ENCODE measurements around the gene VPS26C.

VPS26C gene

DNA sequence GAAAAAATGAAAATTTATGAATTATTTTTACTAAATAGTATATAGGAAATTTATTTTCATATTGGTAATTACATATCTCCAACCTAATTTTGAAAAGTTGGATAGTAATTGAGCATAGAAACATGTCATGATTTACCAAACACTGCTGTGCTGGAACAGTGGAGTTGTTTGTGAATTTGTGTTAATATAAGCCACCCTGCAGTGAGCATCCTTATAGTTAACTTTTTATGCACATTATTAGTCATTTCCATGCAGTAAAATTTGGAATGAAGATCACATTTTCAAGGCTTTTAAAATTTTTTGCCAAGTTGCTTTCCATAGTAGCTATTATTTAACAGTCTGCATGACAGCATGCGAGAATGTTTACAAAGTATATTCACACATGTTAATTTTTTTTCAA lies 78.3 kb downstream of the VPS26C start:
- DNase-seq (ENCODE audit: low read depth, low spot score): no peak
- H3K9me3 ChIP-seq (ENCODE audit: insufficient read depth, low read length): no peaks in the 10 kb centered on the region
- TF ChIP-seq YY1 (IDR thresholded peaks at IDR 0.05; ENCODE audit: insufficient read depth, insufficient read length) (no peak), SUZ12 (IDR thresholded peaks at IDR 0.05; ENCODE audit: extremely low read depth, insufficient read depth, insufficient read length) (no peak), ZNF274 (IDR thresholded peaks at IDR 0.05; ENCODE audit: low read depth, low read length) (no peak)
- no peak overlapping the region for H3K4me3 ChIP-seq (ENCODE audit: insufficient read length, low read depth)
- H3K36me3 ChIP-seq (ENCODE audit: insufficient read depth, insufficient read length, low read length): peaks cover 75% of the 10 kb centered on the region
- no peaks in the 10 kb centered on the region for H3K27me3 ChIP-seq (ENCODE audit: insufficient read depth, insufficient read length)
- peaks cover 3% of the 10 kb centered on the region for H3K4me1 ChIP-seq (ENCODE audit: insufficient read depth, insufficient read length)
- H3K9ac ChIP-seq (ENCODE audit: insufficient read length, low read depth): no peak overlapping the region

DNA sequence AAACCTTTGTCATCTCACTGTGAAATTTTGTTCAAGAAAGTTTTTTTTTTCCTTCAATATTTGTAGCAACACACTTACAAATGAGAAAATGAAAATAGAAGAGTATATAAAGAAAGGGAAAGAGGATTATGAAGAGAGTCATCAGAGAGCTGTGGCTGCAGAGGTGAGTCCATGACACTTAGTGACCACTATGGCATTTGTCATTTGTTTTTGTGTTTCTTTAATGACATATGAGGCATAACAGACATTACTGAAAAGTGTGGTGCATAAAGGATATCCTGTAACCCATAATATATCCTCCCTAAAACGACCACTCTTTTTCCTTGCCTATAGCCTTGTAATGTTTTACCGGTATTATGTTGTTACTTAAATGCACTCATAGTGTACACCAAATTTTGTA lies 80.2 kb downstream of the VPS26C start:
- Histone ChIP-seq H3K9me3 (ENCODE audit: insufficient read depth, low read length) (no peaks in the 10 kb centered on the region), H3K9ac (ENCODE audit: insufficient read length, low read depth) (no peak overlapping the region), H3K36me3 (ENCODE audit: insufficient read depth, insufficient read length, low read length) (peaks cover 82% of the 10 kb centered on the region), H3K27me3 (ENCODE audit: insufficient read depth, insufficient read length) (no peaks in the 10 kb centered on the region), H3K4me3 (ENCODE audit: insufficient read length, low read depth) (no peak overlapping the region), H3K4me1 (ENCODE audit: insufficient read depth, insufficient read length) (no peaks in the 10 kb centered on the region)
- TF ChIP-seq YY1 (IDR thresholded peaks at IDR 0.05; ENCODE audit: insufficient read depth, insufficient read length) (no peak), SUZ12 (IDR thresholded peaks at IDR 0.05; ENCODE audit: extremely low read depth, insufficient read depth, insufficient read length) (no peak), ZNF274 (IDR thresholded peaks at IDR 0.05; ENCODE audit: low read depth, low read length) (no peak)
- no peak for DNase-seq (ENCODE audit: low read depth, low spot score)

DNA sequence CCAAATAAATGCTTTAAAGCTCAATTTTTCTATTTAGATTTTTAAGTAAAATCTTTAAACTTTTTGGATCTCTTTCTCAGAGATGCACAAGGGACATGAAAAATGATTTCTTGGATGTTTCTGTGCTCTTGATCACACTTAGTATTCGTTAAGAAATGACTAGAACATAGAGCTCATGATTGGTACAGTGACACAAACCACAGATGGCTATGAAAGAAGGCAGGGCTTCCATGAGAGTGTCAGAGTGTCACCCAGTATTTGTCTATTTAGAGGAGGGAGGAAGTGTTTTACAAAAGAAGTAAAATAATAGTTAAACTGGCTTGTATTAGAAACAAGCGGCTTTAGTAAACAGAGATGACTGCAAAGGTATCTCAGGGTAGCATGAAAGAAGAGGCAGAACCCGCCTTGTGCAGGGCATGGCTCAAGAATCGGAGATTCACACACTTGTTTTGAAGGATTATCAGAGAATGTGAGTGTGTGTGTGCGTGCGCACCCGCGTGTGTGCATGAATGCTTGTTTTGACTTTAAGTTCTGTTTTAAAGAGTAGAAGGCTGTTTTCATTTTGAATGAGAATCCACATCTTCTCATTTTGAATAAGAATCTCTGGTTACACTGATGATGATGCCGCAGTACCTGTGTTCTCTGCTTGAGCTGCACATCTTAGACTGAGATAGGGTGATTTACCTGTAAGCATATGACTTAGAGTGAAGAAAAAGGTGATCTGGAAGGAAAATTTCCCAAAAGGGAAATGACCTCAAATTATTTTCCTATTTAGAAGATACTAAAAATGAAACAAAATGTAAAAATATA lies 82.1 kb downstream of the VPS26C start:
- Histone ChIP-seq H3K4me1 (ENCODE audit: insufficient read depth, insufficient read length) (no peaks in the 10 kb centered on the region), H3K9ac (ENCODE audit: insufficient read length, low read depth) (no peak overlapping the region), H3K4me3 (ENCODE audit: insufficient read length, low read depth) (no peak overlapping the region), H3K9me3 (ENCODE audit: insufficient read depth, low read length) (no peaks in the 10 kb centered on the region), H3K27me3 (ENCODE audit: insufficient read depth, insufficient read length) (no peaks in the 10 kb centered on the region), H3K36me3 (ENCODE audit: insufficient read depth, insufficient read length, low read length) (peaks cover 76% of the 10 kb centered on the region)
- DNase-seq (ENCODE audit: low read depth, low spot score): no peak
- TF ChIP-seq ZNF274 (IDR thresholded peaks at IDR 0.05; ENCODE audit: low read depth, low read length) (no peak), YY1 (IDR thresholded peaks at IDR 0.05; ENCODE audit: insufficient read depth, insufficient read length) (no peak), SUZ12 (IDR thresholded peaks at IDR 0.05; ENCODE audit: extremely low read depth, insufficient read depth, insufficient read length) (no peak)

DNA sequence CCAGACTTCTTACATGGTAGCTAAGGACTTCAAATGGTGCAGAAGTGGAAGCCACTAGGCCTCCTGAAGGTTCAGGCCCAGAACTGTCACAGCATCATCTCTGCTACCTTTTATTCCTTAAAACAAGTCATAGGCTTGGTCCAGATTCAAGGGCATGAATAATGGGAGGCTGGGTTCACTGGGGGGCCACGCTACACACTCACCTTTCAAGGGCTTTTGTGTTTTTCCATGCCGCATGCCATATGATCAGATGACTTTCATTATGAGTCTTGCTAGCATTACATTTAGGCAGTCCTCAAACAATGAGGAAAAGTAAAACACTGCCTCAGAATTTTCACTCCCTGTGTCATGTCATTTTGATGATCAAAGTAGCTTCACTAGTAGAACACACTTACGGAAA lies 83.4 kb downstream of the VPS26C start:
- no peak for DNase-seq (ENCODE audit: low read depth, low spot score)
- no peaks in the 10 kb centered on the region for H3K27me3 ChIP-seq (ENCODE audit: insufficient read depth, insufficient read length)
- H3K4me3 ChIP-seq (ENCODE audit: insufficient read length, low read depth): no peak overlapping the region
- peaks cover 80% of the 10 kb centered on the region for H3K36me3 ChIP-seq (ENCODE audit: insufficient read depth, insufficient read length, low read length)
- no peaks in the 10 kb centered on the region for H3K4me1 ChIP-seq (ENCODE audit: insufficient read depth, insufficient read length)
- H3K9ac ChIP-seq (ENCODE audit: insufficient read length, low read depth): no peak overlapping the region
- TF ChIP-seq YY1 (IDR thresholded peaks at IDR 0.05; ENCODE audit: insufficient read depth, insufficient read length) (no peak), ZNF274 (IDR thresholded peaks at IDR 0.05; ENCODE audit: low read depth, low read length) (no peak), SUZ12 (IDR thresholded peaks at IDR 0.05; ENCODE audit: extremely low read depth, insufficient read depth, insufficient read length) (no peak)
- no peaks in the 10 kb centered on the region for H3K9me3 ChIP-seq (ENCODE audit: insufficient read depth, low read length)

DNA sequence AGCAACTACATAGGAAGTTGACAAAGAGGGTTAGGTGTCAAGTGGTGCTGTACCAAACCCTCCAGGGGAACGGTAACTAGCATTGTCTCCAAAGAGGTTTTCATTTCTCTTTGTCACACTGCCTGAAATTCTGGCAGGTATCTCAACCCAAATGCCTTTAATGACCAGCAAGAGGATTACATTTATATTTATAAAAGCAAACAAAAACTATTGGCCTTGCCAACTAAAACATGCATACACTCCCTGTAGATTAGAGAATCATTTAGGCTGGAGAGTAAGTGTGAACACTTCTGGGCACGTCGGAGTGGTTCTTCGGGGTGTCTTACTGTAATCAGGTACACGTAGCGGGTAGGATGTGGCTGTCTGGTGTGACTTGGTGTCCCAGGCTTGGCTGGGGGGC lies 84.9 kb downstream of the VPS26C start:
- H3K36me3 ChIP-seq (ENCODE audit: insufficient read depth, insufficient read length, low read length): peaks cover 79% of the 10 kb centered on the region

DNA sequence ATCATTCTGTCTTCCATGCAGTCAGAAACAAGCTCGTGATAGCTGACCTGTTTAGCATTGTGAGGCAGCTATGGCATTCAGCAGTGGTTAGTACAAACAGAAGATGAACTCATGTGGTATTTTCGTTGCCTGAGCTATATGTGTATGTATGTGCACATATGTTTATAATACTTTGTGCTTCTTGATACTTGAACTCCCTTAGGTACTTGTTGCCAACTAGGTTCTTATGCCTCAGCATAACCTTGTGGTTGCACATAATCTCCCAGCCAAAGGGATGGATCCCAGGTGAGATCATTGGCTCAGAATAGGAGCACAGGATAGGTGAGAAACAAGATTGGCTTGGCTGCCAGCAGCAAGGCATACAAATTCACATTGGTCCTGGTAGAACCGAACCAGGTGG lies 86.1 kb downstream of the VPS26C start:
- no peaks in the 10 kb centered on the region for H3K4me1 ChIP-seq (ENCODE audit: insufficient read depth, insufficient read length)
- no peak for TF ChIP-seq YY1 (IDR thresholded peaks at IDR 0.05; ENCODE audit: insufficient read depth, insufficient read length)
- no peak for TF ChIP-seq SUZ12 (IDR thresholded peaks at IDR 0.05; ENCODE audit: extremely low read depth, insufficient read depth, insufficient read length)
- no peak for TF ChIP-seq ZNF274 (IDR thresholded peaks at IDR 0.05; ENCODE audit: low read depth, low read length)
- H3K36me3 ChIP-seq (ENCODE audit: insufficient read depth, insufficient read length, low read length): peaks cover 78% of the 10 kb centered on the region
- no peaks in the 10 kb centered on the region for H3K9me3 ChIP-seq (ENCODE audit: insufficient read depth, low read length)
- no peak for DNase-seq (ENCODE audit: low read depth, low spot score)
- H3K4me3 ChIP-seq (ENCODE audit: insufficient read length, low read depth): no peak overlapping the region
- H3K27me3 ChIP-seq (ENCODE audit: insufficient read depth, insufficient read length): no peaks in the 10 kb centered on the region
- H3K9ac ChIP-seq (ENCODE audit: insufficient read length, low read depth): no peak overlapping the region

More for the DNA sequence above, 84.9 kb downstream of the VPS26C start:
- no peak for TF ChIP-seq YY1 (IDR thresholded peaks at IDR 0.05; ENCODE audit: insufficient read depth, insufficient read length)
- TF ChIP-seq ZNF274 (IDR thresholded peaks at IDR 0.05; ENCODE audit: low read depth, low read length): no peak
- TF ChIP-seq SUZ12 (IDR thresholded peaks at IDR 0.05; ENCODE audit: extremely low read depth, insufficient read depth, insufficient read length): no peak
- Histone ChIP-seq H3K4me3 (ENCODE audit: insufficient read length, low read depth) (no peak overlapping the region), H3K4me1 (ENCODE audit: insufficient read depth, insufficient read length) (no peaks in the 10 kb centered on the region), H3K9me3 (ENCODE audit: insufficient read depth, low read length) (no peaks in the 10 kb centered on the region), H3K9ac (ENCODE audit: insufficient read length, low read depth) (no peak overlapping the region), H3K27me3 (ENCODE audit: insufficient read depth, insufficient read length) (no peaks in the 10 kb centered on the region)
- DNase-seq (ENCODE audit: low read depth, low spot score): no peak

DNA sequence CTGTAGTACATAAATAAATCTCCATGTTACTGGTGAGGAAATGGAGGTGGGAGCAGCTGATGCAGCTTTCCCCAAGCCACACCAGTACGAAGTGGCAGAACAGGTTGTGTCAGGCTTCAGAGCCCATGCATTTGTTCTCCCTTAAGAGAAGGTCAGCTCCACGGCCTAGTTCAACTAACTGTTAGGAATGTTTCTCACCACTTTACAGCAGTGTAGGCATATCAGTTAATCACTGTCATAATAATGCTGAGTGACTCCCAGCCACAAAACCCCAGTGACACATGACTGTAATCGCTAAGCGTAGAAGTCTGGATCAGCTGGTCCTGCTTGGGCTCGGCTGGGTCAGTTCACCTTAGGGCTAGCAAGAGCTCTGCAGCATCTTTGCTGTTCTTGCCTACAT lies 90.4 kb downstream of the VPS26C start:
- Histone ChIP-seq H3K4me1 (ENCODE audit: insufficient read depth, insufficient read length) (no peaks in the 10 kb centered on the region), H3K9ac (ENCODE audit: insufficient read length, low read depth) (no peak overlapping the region)
- no peak for DNase-seq (ENCODE audit: low read depth, low spot score)

More for the DNA sequence above, 90.4 kb downstream of the VPS26C start:
- Histone ChIP-seq H3K4me3 (ENCODE audit: insufficient read length, low read depth) (no peak overlapping the region), H3K9me3 (ENCODE audit: insufficient read depth, low read length) (no peaks in the 10 kb centered on the region), H3K36me3 (ENCODE audit: insufficient read depth, insufficient read length, low read length) (peaks cover 71% of the 10 kb centered on the region), H3K27me3 (ENCODE audit: insufficient read depth, insufficient read length) (no peaks in the 10 kb centered on the region)
- TF ChIP-seq SUZ12 (IDR thresholded peaks at IDR 0.05; ENCODE audit: extremely low read depth, insufficient read depth, insufficient read length) (no peak), ZNF274 (IDR thresholded peaks at IDR 0.05; ENCODE audit: low read depth, low read length) (no peak), YY1 (IDR thresholded peaks at IDR 0.05; ENCODE audit: insufficient read depth, insufficient read length) (no peak)

All from NT2/D1 (cell line).